ENCODE results near the gene POLR3B. TPM values are rescaled to one million over a fixed set of nuclear protein-coding genes. Genes with fewer than 3 reads are reported as not detected.

Gene POLR3B
- total and polyA plus RNA-seq, 2 of the 8 experiments (the other 6 are each of a cell fraction or from before 2014, with no cell fraction given): 5.0 to 13.2 TPM

DNA sequence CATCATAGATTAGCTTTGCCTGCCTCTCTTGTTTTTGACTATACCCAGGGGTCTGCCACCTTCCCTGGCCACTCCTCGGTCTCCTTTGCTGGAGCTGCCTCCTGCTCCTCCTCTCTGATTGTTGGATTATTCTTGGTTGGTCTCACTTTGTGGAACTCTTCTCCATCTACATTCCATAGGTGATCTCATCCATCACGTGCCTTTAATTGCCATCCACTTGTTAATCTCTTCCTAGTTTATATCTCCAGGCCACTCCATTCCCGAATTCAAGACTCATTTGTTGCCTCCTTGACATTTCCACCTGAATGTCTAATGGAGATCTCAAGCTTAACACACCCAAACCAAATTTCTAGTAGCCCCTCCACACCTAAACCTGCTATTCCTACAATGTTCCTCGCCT, 5.4 kb downstream of the POLR3B start:
- TF ChIP-seq POLR2A (IDR thresholded peaks at IDR 0.05; ENCODE audit: control extremely low read depth in 1 of 2, low read depth in 2 of 2, low read length in 2 of 2) (no peak), MAFK (IDR thresholded peaks at IDR 0.05; ENCODE audit: low read depth, low read length) (no peak), SUZ12 (IDR thresholded peaks at IDR 0.05; ENCODE audit: low read length) (no peak), SAP30 (IDR thresholded peaks at IDR 0.05; ENCODE audit: insufficient read depth, insufficient replicate concordance, low read length) (no peak), PHF8 (conservative IDR thresholded peaks at IDR 0.05; ENCODE audit: low read depth, low read length) (no peak), NANOG (IDR thresholded peaks at IDR 0.05; ENCODE audit: insufficient read depth, low read depth, low read length, poor library complexity, severe bottlenecking) (no peak), EZH2 (IDR thresholded peaks at IDR 0.05; ENCODE audit: low read depth, low read length, severe bottlenecking) (no peak), RXRA (IDR thresholded peaks at IDR 0.05; ENCODE audit: insufficient read depth, low read depth, low read length) (no peak), SIN3A (conservative IDR thresholded peaks at IDR 0.05 in 1 of 2, IDR thresholded peaks at IDR 0.05 in 1 of 2; ENCODE audit: low read depth in 1 of 2, low read length in 2 of 2) (no peak), EP300 (IDR thresholded peaks at IDR 0.05; ENCODE audit: borderline replicate concordance in 1 of 2, low read depth in 2 of 2, low read length in 2 of 2) (no peak)
- H3K4me3 ChIP-seq (ENCODE audit: extremely low read depth in 1 of 4, insufficient read depth in 2 of 4, low read depth in 3 of 4, low read length in 4 of 4): no peak overlapping the region
- no peak overlapping the region for H2BK20ac ChIP-seq (ENCODE audit: low read length)
- H3K79me1 ChIP-seq (ENCODE audit: low read depth, low read length): 0 out of 2 replicates have a peak, but pooled peaks cover 2% of the 10 kb centered on the region
- H2BK120ac ChIP-seq (replicated peaks; ENCODE audit: low read depth, low read length): no peak overlapping the region
- no peak overlapping the region for H4K91ac ChIP-seq (replicated peaks; ENCODE audit: insufficient read length, low read length)
- H2BK12ac ChIP-seq (ENCODE audit: low read depth, low read length): no peak overlapping the region
- H3K79me2 ChIP-seq (ENCODE audit: control insufficient read depth in 1 of 2, insufficient read depth in 2 of 2, low read length in 2 of 2): peaks cover 3 to 15% of the 10 kb centered on the region in 2 experiments; a peak in 2 of 4 replicates
- 78% methylated on average over 4 of the region's 4 CpGs; no CpG with 5 or more reads in 1 of the 2 experiments for WGBS, 2 experiments (ENCODE audit: extremely low coverage in 1 of 2, insufficient coverage in 1 of 2, insufficient read length in 1 of 2, insufficient replicate concordance in 2 of 2, low coverage in 1 of 2, low lambda C conversion rate in 2 of 2, missing lambda C conversion rate in 1 of 2)
- no peak overlapping the region for H2AK5ac ChIP-seq (ENCODE audit: low read depth, low read length)
- H3K9me3 ChIP-seq (ENCODE audit: insufficient read depth in 2 of 2, low read depth in 1 of 2, low read length in 1 of 2): no peaks in the 10 kb centered on the region
- H4K5ac ChIP-seq (ENCODE audit: insufficient read length, low read depth, low read length): no peak overlapping the region
- no peak overlapping the region for H2BK15ac ChIP-seq (ENCODE audit: low read length)
- no peak overlapping the region for H3K27ac ChIP-seq (ENCODE audit: low read depth, low read length)
- H2BK5ac ChIP-seq (ENCODE audit: low read depth, low read length): no peak overlapping the region
- H4K20me1 ChIP-seq (replicated peaks in 1 of 2; ENCODE audit: control insufficient read depth in 1 of 2, insufficient read depth in 2 of 2, low read length in 2 of 2): no peaks in the 10 kb centered on the region
- ChIA-PET POLR2A (ENCODE audit: partially characterized antibody) (interaction anchor here (1.0 kb wide), 1 partner anchor 13 kb away, joined by 3 read pairs; no protein-coding TSS in a partner anchor), CTCF (ENCODE audit: partially characterized antibody) (interaction anchor here (1.7 to 3.6 kb wide), 2 partner anchors 479 to 557 kb away, joined by 5 to 16 read pairs; no protein-coding TSS in a partner anchor)
- no peak overlapping the region for H3K18ac ChIP-seq (ENCODE audit: extremely low read depth, low read length)
- no peak overlapping the region for H3K56ac ChIP-seq (replicated peaks; ENCODE audit: insufficient read length, low read depth, low read length)
- peaks cover 0 to 3% (median under 1%) of the 10 kb centered on the region in 4 experiments; a peak in 3 of 7 replicates for H3K4me1 ChIP-seq (replicated peaks in 1 of 4; ENCODE audit: control insufficient read depth in 3 of 4, insufficient read depth in 4 of 4, low read length in 3 of 4)
- H3K23me2 ChIP-seq (ENCODE audit: low read depth, low read length): peaks cover 2% of the 10 kb centered on the region; the same call in 1 of the 2 replicates
- FAIRE-seq: no peak
- no peak overlapping the region for H2AFZ ChIP-seq (ENCODE audit: low read length)
- H3K27me3 ChIP-seq (replicated peaks in 1 of 4; ENCODE audit: control insufficient read depth in 3 of 4, extremely low read depth in 1 of 4, insufficient read depth in 3 of 4, low read length in 3 of 4): no peaks in the 10 kb centered on the region
- no peak for DNase-seq (ENCODE audit: low read depth in 1 of 2, low spot score in 2 of 2)
- no peaks in the 10 kb centered on the region for H3K36me3 ChIP-seq (ENCODE audit: control insufficient read depth in 2 of 4, insufficient read depth in 4 of 4, low read length in 3 of 4)
- H3K23ac ChIP-seq (ENCODE audit: insufficient read length): no peak overlapping the region
- no peak overlapping the region for H3K14ac ChIP-seq (ENCODE audit: insufficient read length)
- no peak overlapping the region for H3K4me2 ChIP-seq (ENCODE audit: insufficient read depth in 1 of 2, low read depth in 2 of 2, low read length in 2 of 2)
- H3K9ac ChIP-seq (replicated peaks in 1 of 4; ENCODE audit: extremely low read depth in 1 of 4, low read depth in 3 of 4, low read length in 3 of 4): no peak overlapping the region
- no peak overlapping the region for H3K4ac ChIP-seq (replicated peaks; ENCODE audit: insufficient read length, low read depth, low read length)
- no peak overlapping the region for H4K8ac ChIP-seq (ENCODE audit: extremely low read depth, insufficient read depth, low read length)

All from H1 (cell line).